ENCODE results near the gene KIAA2012.

KIAA2012 gene

DNA sequence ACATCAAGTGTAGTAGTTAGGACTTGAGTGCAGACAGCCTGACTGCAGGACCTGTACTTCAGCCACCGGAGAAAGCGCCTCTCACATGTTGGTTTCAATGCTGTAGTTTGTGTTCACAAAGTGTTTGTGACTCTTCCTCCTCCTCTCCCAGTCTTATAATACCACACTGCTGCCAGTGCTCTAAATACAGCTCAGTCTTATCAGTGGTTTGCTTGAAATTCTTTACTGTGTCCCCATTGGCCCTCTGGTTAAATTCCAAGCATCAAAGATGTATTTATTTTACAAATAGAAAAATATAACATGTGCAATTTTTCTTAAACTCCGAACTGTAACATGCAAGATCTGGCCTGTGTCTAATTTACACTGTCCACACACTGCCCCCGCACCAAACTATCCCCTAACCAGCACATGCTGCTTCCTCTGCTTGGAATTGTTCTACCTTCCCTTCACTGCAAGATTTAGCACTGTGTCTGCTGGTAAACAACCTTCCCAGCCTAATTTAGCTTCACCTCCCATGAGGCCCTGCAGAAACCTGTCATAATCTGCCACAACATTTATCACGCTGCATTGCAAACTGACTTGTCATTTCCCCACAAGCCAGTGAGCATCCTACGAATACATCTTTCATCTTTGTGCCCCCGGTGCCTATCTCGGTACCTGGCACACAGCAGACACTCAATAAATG lies 88.2 kb downstream of the KIAA2012 start:
- no peak overlapping the region for H3K4me3 ChIP-seq (ENCODE audit: low read length)
- no peak for TF ChIP-seq CTCF (IDR thresholded peaks at IDR 0.05; ENCODE audit: insufficient read depth, low read depth, low read length, missing control alignments)
- peak; percentile 19 for DNase-seq (ENCODE audit: low read depth)

DNA sequence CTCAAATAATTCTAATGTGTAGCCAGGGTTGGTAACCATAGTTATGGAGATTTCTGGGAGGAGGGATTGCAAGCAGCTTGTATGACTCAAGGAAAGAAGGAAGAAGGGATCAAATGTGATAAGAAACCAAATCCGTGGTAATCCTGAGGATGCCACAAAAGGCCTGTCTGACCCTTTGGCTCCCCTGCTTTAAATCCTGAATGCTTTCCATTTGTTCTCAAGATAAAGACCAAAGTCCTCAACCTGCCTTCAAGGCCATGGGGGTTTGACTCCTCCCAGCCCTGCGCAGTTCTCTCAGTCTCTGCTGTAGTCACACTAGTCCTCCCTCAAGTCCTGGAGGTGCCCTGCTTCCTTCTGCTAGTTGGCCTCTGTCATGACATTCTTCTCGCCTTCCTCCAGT lies 91.4 kb downstream of the KIAA2012 start:
- H3K4me3 ChIP-seq (ENCODE audit: low read length) = no peak overlapping the region
- DNase-seq (ENCODE audit: low read depth) = no peak
- TF ChIP-seq CTCF (IDR thresholded peaks at IDR 0.05; ENCODE audit: insufficient read depth, low read depth, low read length, missing control alignments) = no peak

- no peak for TF ChIP-seq CTCF (IDR thresholded peaks at IDR 0.05; ENCODE audit: insufficient read depth, low read depth, low read length, missing control alignments)
- DNase-seq (ENCODE audit: low read depth) = no peak
- H3K4me3 ChIP-seq (ENCODE audit: low read length) = no peak overlapping the region
Observed at GRCh38 chr2:202165208-202165607, 92.2 kb downstream of the KIAA2012 start.

GRCh38 chr2:202165945-202166344 lies 92.9 kb downstream of the KIAA2012 start:
- H3K4me3 ChIP-seq (ENCODE audit: low read length) = no peak overlapping the region
- no peak for DNase-seq (ENCODE audit: low read depth)
- no peak for TF ChIP-seq CTCF (IDR thresholded peaks at IDR 0.05; ENCODE audit: insufficient read depth, low read depth, low read length, missing control alignments)

DNA sequence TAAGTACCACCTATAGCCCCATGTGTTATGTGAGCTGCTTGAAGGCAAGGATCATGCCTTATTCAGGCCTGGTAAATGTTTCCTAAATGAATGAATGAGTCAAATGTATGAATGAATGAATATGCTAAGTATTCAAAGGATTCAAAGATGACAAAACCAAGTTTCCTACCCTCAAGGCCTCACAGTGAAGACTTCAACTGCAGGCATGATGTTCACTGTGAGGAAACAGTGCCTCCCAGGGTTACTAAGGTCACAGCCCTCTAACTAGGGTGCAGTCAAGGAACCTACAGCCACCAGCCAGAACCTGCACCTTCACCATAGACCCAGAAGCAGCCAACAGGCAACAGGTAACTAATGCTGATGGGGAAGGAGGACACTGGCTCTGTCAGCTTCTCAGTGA lies 96.1 kb downstream of the KIAA2012 start:
- no peak for TF ChIP-seq CTCF (IDR thresholded peaks at IDR 0.05; ENCODE audit: insufficient read depth, low read depth, low read length, missing control alignments)
- DNase-seq (ENCODE audit: low read depth) = no peak
- no peak overlapping the region for H3K4me3 ChIP-seq (ENCODE audit: low read length)

DNA sequence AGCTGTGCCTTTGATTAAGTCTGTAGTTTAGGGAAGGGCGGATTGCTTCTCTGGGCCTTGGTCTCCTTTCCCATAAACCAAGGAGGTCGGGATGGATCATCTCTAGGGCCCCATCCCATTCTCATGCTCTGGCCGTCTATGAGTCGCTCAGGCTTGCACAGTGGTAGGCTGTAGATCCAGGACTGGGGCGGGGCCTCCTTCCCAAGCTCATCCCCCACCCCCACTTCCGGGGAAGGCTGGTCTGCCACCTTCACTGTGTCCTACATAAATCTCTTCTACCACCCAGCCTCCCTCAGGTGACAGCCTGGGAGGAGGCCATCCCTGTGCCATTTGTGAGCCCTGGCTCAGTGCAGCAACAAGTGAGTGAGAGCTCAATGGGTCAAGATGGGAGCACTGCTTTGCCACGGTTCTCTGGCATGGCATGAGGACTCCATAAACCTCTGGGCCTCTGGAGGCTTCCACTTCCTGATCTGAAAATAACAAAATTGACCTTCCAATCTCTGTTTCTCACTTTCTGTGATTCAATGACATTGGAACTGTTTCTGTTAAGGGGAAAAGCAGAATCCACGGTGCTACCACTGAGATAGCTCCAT lies 96.9 kb downstream of the KIAA2012 start:
- DNase-seq (ENCODE audit: low read depth) = no peak
- TF ChIP-seq CTCF (IDR thresholded peaks at IDR 0.05; ENCODE audit: insufficient read depth, low read depth, low read length, missing control alignments) = no peak
- no peak overlapping the region for H3K4me3 ChIP-seq (ENCODE audit: low read length)
